ENCODE results near the gene LOXHD1. TPM values are rescaled to one million over a fixed set of nuclear protein-coding genes. Genes with fewer than 3 reads are reported as not detected.
A peak's percentile ranks its signal among the peaks of the same experiment; 100 is the strongest.

LOXHD1 gene
- total RNA-seq, 1 donor from 2014 or later, result not detected

GRCh38 chr18:46528037-46528436 lies 129.0 kb downstream of the LOXHD1 start:
- H3K36me3 ChIP-seq, result no peaks in the 10 kb centered on the region
- no peak overlapping the region for H3K4me3 ChIP-seq
- H3K4me1 ChIP-seq, result no peaks in the 10 kb centered on the region
- TF ChIP-seq, protein P1, sequence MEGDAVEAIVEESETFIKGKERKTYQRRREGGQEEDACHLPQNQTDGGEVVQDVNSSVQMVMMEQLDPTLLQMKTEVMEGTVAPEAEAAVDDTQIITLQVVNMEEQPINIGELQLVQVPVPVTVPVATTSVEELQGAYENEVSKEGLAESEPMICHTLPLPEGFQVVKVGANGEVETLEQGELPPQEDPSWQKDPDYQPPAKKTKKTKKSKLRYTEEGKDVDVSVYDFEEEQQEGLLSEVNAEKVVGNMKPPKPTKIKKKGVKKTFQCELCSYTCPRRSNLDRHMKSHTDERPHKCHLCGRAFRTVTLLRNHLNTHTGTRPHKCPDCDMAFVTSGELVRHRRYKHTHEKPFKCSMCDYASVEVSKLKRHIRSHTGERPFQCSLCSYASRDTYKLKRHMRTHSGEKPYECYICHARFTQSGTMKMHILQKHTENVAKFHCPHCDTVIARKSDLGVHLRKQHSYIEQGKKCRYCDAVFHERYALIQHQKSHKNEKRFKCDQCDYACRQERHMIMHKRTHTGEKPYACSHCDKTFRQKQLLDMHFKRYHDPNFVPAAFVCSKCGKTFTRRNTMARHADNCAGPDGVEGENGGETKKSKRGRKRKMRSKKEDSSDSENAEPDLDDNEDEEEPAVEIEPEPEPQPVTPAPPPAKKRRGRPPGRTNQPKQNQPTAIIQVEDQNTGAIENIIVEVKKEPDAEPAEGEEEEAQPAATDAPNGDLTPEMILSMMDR (IDR thresholded peaks at IDR 0.05), result no peak
- no peaks in the 10 kb centered on the region for H3K9me3 ChIP-seq
- no peak for DNase-seq (ENCODE audit: low spot score in 2 of 2)
- no peak overlapping the region for H3K27ac ChIP-seq
- intact Hi-C loops (cut with DNase I), result no loop called here
- H3K27me3 ChIP-seq, result no peaks in the 10 kb centered on the region

DNA sequence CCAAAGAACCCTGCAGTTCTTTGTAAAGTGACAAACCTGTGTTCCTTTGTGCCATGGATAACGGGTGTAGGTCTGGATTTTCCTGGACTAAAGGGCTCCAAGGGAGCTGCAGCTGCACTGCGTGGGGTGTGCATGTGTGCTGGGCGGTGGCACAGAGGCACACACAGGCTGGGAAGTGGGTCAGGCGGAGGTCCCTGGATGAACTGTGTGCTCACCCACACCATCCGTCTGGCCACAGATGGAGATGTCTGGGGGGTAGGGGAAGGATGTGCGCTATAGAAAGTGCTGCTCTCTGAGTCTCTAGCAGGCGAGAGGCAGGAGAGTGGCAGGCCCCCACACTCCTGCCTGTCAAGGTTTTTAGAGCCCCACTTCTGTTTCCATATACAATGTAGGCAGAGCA lies 137.2 kb downstream of the LOXHD1 start:
- H3K36me3 ChIP-seq, result no peaks in the 10 kb centered on the region
- DNase-seq (ENCODE audit: low spot score in 2 of 2), result no peak
- no peaks in the 10 kb centered on the region for H3K4me1 ChIP-seq
- intact Hi-C loops (cut with DNase I), result no loop called here
- no peaks in the 10 kb centered on the region for H3K27me3 ChIP-seq
- H3K4me3 ChIP-seq, result no peak overlapping the region
- H3K27ac ChIP-seq, result no peak overlapping the region
- H3K9me3 ChIP-seq, result no peaks in the 10 kb centered on the region
- TF ChIP-seq, protein P1 (IDR thresholded peaks at IDR 0.05), result no peak

DNA sequence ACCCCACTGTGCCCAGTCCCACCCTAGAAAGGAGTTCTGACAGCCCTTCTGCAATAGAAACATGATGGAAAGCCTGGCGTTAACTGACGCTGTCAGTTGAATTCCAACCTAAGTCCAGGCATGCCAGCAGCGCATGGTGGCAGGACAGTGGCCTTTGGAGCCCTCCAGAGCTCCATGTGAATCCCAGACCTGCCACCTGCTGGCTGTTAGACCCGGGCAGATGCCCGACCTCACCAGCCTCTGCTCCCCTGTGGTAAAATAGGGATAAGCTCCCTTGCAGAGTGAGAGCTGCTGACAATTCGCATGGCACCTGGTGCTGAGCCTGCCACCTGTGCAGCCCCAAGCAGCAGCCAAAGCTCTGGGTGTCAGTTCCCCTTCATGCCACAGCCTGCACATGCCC lies 138.6 kb downstream of the LOXHD1 start:
- intact Hi-C loops (cut with DNase I), result no loop called here
- Histone ChIP-seq H3K27me3 (no peaks in the 10 kb centered on the region), H3K27ac (no peak overlapping the region), H3K9me3 (no peaks in the 10 kb centered on the region), H3K4me1 (no peaks in the 10 kb centered on the region), H3K36me3 (no peaks in the 10 kb centered on the region), H3K4me3 (no peak overlapping the region)
- no peak for DNase-seq (ENCODE audit: low spot score in 2 of 2)
- TF ChIP-seq, protein P1 (IDR thresholded peaks at IDR 0.05), result peak in 1 of 3 experiments; percentile 26

DNA sequence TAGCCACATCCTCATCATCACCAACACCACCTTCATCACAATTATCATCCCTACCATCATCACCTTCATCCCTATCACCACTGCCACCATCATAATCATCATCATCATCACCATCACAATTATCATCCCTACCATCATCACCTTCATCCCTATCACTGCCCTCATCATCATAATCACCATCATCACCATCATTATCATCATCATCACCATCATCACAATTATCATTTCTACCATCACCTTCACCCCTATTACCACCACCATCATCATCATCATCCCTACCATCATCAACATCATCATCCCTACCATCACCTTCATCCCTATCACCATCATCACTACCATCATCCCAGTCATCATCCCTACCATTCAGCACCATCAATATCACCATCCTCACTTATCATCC lies 140.5 kb downstream of the LOXHD1 start:
- no peaks in the 10 kb centered on the region for H3K27me3 ChIP-seq
- intact Hi-C loops (cut with DNase I), result no loop called here
- TF ChIP-seq, protein P1 (IDR thresholded peaks at IDR 0.05), result no peak
- H3K4me3 ChIP-seq, result no peak overlapping the region
- H3K9me3 ChIP-seq, result no peaks in the 10 kb centered on the region
- no peaks in the 10 kb centered on the region for H3K4me1 ChIP-seq
- H3K27ac ChIP-seq, result no peak overlapping the region
- H3K36me3 ChIP-seq, result no peaks in the 10 kb centered on the region
- no peak for DNase-seq (ENCODE audit: low spot score in 2 of 2)

DNA sequence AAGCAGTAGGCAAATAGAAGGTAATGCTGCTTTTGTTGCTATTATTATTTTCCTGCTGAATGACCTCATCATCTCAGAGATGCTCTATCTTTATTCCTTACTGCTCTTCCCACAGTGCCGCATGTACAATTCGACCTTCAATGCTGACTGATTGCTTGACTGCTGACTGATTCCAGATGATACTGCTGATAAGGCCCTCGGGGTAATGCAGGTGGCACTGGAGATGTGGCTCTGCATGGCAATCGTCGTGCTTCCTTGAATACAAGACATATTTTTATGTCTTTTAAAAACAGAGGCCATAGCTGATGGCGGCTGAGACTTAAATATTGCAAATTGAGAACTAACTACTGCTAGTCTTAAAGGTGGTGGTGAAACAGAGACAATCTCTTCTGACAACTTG lies 146.6 kb downstream of the LOXHD1 start:
- TF ChIP-seq, protein P1 (IDR thresholded peaks at IDR 0.05), result no peak
- no peak overlapping the region for H3K27ac ChIP-seq
- H3K9me3 ChIP-seq, result no peaks in the 10 kb centered on the region
- H3K4me3 ChIP-seq, result no peak overlapping the region
- no peaks in the 10 kb centered on the region for H3K4me1 ChIP-seq
- no peaks in the 10 kb centered on the region for H3K36me3 ChIP-seq
- intact Hi-C loops (cut with DNase I), result no loop called here
- H3K27me3 ChIP-seq, result no peaks in the 10 kb centered on the region
- no peak for DNase-seq (ENCODE audit: low spot score in 2 of 2)

DNA sequence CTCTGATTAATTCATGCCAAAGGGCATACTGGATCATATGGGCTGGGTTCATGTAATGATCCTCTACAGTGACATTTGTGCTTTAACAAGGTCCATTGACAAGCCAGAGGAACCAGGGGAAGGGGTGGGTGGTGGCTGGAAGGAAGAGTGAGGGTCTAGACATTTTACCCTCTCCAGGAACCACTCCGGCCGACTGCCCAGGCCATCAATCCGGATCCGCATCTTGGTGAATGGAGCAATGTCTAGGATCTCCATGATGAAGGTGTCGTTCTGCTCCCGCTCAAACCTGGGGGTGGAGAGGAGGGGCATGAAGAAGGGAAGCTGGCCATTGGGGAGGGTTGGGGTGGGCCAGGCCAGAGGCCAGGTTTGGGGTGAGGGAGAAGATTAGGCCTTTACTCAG lies 147.5 kb downstream of the LOXHD1 start:
- no peaks in the 10 kb centered on the region for H3K27me3 ChIP-seq
- H3K36me3 ChIP-seq, result no peaks in the 10 kb centered on the region
- no peaks in the 10 kb centered on the region for H3K4me1 ChIP-seq
- TF ChIP-seq, protein P1 (IDR thresholded peaks at IDR 0.05), result no peak
- DNase-seq (ENCODE audit: low spot score in 2 of 2), result no peak
- intact Hi-C loops (cut with DNase I), result no loop called here
- no peak overlapping the region for H3K4me3 ChIP-seq
- H3K27ac ChIP-seq, result no peak overlapping the region
- H3K9me3 ChIP-seq, result no peaks in the 10 kb centered on the region

Measured in ascending aorta (tissue), 2 donors.